ENCODE data around the gene HCAR3. TPM values are rescaled to one million over a fixed set of nuclear protein-coding genes. Genes with fewer than 3 reads are reported as not detected.
"Not testable (repeated sequence)": the region's sequence is repeated elsewhere in the genome, so short reads cannot be mapped to it uniquely, and the experiment has no call there.

Gene HCAR3
- total and polyA plus RNA-seq, 7 donors, result 0.14 to 0.69 (median 0.64) TPM; not detected in 3

DNA sequence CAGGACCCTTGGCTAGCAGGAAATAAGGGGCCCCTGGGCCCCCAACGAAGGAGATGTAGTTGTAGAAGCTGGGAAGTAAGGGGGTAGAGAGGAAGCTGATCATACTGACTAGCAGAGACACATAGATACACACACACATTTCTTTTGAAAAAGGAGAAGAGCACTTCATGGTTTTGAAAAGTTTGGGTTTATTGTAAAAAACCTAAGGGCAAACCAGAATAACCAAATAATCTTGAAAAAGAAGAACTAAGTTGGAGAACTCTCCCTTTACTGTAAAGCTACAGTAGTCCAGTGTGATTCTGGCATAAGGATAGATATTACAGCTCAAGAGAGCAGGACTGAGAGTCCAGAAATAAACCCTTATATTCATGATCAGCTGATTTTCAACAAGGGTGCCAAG, 5.8 kb upstream of the HCAR3 start:
- TF ChIP-seq EP300 (IDR thresholded peaks at IDR 0.05) (no peak), POLR2AphosphoS5 (IDR thresholded peaks at IDR 0.05) (no peak), CTCF (IDR thresholded peaks at IDR 0.05) (no peak), POLR2A (IDR thresholded peaks at IDR 0.05) (no peak)
- H3K4me3 ChIP-seq, result no peak overlapping the region
- 50 to 70% methylated on average over 1 of the region's 1 CpG for WGBS, 2 donors
- no peaks in the 10 kb centered on the region for H3K36me3 ChIP-seq
- H3K27ac ChIP-seq, result no peak overlapping the region
- no peaks in the 10 kb centered on the region for H3K27me3 ChIP-seq
- no peaks in the 10 kb centered on the region for H3K4me1 ChIP-seq
- H3K9me3 ChIP-seq, result no peaks in the 10 kb centered on the region
- intact Hi-C loops (cut with DNase I), result no loop called here
- DNase-seq, result no peak

GRCh38 chr12:122721057-122721545, 4.5 kb upstream of the HCAR3 start:
- TF ChIP-seq POLR2A (IDR thresholded peaks at IDR 0.05) (no peak), POLR2AphosphoS5 (IDR thresholded peaks at IDR 0.05) (no peak), CTCF (IDR thresholded peaks at IDR 0.05) (no peak), EP300 (IDR thresholded peaks at IDR 0.05) (no peak)

GRCh38 chr12:122715211-122715610, 1.4 kb downstream of the HCAR3 start:
- H3K4me1 ChIP-seq; DNase-seq; intact Hi-C loops (cut with DNase I); H3K9me3 ChIP-seq; H3K27me3 ChIP-seq; H3K27ac ChIP-seq; H3K4me3 ChIP-seq; H3K36me3 ChIP-seq: not testable (repeated sequence)
- 75 to 85% methylated on average over 6 of the region's 6 CpGs for WGBS, 2 donors

More at GRCh38 chr12:122721057-122721545, 4.5 kb upstream of the HCAR3 start:
- no peak for DNase-seq
- Histone ChIP-seq H3K9me3 (no peaks in the 10 kb centered on the region), H3K4me1 (no peaks in the 10 kb centered on the region), H3K27ac (no peak overlapping the region), H3K36me3 (no peaks in the 10 kb centered on the region), H3K4me3 (no peak overlapping the region), H3K27me3 (no peaks in the 10 kb centered on the region)
- 49 to 68% methylated on average over 11 of the region's 11 CpGs for WGBS, 2 donors
- intact Hi-C loops (cut with DNase I), result no loop called here

DNA sequence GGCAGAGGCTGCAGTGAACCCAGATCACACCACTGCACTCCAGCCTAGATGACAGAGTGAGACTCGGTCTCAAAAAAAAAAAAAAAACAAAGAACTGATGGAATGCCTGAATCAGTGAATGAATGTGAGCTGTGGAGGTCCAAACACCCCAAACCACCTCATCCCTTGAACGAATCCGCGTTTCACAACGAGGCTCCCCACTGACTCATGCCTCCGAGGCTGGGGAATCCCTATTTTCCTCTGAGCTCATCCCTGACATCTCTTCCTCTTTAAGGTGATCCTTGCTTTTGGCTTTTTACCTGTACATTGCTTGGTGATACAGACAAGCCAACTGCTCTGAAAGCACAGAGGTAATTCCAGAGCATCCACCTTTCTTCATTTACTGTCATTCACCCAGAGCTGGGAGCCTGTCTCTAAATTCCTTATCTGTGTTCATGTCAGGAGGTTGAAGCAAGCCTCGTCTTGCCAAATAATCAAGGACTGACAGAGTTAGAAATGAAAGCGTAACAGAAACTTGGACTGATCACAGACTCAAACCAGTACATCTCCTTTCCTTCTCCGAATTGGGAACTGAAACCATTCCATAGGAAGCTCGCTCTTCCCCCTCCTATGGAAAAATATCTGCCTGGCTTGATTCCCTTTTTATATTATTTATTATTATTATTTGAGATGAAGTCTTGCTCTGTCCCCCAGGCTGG, 3.0 kb downstream of the HCAR3 start:
- H3K27me3 ChIP-seq; DNase-seq; intact Hi-C loops (cut with DNase I); H3K27ac ChIP-seq; H3K36me3 ChIP-seq; H3K4me1 ChIP-seq; H3K4me3 ChIP-seq; H3K9me3 ChIP-seq: not testable (repeated sequence)
- WGBS, 2 donors, result 78 to 81% methylated on average over 3 of the region's 10 CpGs

DNA sequence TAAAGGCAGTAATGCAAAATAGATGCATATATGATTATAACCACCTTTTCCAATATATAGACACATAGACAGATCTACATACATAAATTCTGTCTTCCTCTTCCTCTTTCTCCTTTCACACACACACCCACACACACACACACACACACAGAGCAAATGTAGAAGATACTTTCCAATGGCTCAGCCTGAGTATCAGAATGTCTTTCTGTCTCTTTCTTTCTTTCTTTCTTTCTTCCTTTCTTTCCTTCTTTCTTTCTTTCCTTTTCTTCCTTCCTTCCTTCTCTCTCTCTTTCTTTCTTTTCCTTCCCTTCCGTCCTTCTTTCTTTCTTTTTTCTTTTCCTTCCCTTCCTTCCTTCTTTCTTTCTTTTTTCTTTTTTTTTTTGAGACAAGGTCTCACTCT, 5.3 kb downstream of the HCAR3 start:
- intact Hi-C loops (cut with DNase I); DNase-seq; H3K4me3 ChIP-seq; H3K36me3 ChIP-seq; H3K27me3 ChIP-seq; H3K9me3 ChIP-seq; H3K4me1 ChIP-seq; H3K27ac ChIP-seq: not testable (repeated sequence)
- WGBS, 2 donors, result 84 to 86% methylated on average over 1 of the region's 1 CpG

GRCh38 chr12:122710341-122710740, 6.3 kb downstream of the HCAR3 start:
- H3K4me3 ChIP-seq; DNase-seq; H3K27me3 ChIP-seq; H3K4me1 ChIP-seq; H3K36me3 ChIP-seq; H3K27ac ChIP-seq; intact Hi-C loops (cut with DNase I); H3K9me3 ChIP-seq: not testable (repeated sequence)
- WGBS, 2 donors, result 44 to 80% methylated on average over 2 of the region's 2 CpGs

DNA sequence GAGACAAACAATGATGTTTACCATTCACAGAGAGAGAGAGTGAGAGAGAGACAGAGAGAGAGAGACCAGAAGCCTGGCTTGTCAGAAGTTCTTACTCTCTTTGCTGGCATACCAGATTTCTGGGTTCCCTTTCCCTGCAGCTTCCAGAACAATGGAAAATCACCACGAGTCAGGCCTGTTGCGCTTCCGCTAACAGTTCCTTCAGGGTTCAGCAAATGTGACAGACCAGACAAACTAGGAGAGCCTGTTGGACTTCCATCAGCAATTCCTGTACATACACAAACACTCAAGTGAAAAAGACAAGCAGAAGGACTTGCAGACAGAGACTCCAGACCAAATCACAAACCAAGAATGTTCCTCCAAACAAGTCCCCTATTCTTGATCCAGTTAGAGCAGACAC, 7.3 kb downstream of the HCAR3 start:
- intact Hi-C loops (cut with DNase I); H3K4me3 ChIP-seq; H3K27ac ChIP-seq; H3K36me3 ChIP-seq; H3K4me1 ChIP-seq; H3K27me3 ChIP-seq; DNase-seq; H3K9me3 ChIP-seq: not testable (repeated sequence)
- no CpG with 5 or more reads among the region's 3 CpGs for WGBS, 2 donors

DNA sequence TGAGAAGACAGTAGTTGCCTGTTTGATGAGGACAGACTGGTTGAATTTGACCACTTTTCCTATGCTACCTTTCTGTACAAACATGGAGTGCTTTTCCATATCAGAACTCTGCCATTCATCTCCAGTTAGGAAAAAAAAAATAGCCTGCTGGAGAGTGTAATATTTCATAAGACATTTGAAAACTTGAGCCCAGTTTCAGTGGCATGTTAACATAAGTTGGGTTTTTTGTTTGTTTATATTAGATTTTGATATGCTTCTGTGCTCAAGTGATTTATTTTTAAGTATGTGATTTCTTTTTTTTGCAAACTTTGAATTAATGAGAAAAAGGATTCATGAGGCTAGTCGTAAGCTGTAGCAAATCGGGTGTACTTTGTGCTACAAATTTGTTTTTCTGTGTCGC, 12.8 kb downstream of the HCAR3 start:
- H3K27me3 ChIP-seq; H3K9me3 ChIP-seq; DNase-seq; H3K36me3 ChIP-seq; H3K4me3 ChIP-seq; H3K4me1 ChIP-seq; intact Hi-C loops (cut with DNase I); H3K27ac ChIP-seq: not testable (repeated sequence)
- 85 to 88% methylated on average over 3 of the region's 3 CpGs for WGBS, 2 donors

DNA sequence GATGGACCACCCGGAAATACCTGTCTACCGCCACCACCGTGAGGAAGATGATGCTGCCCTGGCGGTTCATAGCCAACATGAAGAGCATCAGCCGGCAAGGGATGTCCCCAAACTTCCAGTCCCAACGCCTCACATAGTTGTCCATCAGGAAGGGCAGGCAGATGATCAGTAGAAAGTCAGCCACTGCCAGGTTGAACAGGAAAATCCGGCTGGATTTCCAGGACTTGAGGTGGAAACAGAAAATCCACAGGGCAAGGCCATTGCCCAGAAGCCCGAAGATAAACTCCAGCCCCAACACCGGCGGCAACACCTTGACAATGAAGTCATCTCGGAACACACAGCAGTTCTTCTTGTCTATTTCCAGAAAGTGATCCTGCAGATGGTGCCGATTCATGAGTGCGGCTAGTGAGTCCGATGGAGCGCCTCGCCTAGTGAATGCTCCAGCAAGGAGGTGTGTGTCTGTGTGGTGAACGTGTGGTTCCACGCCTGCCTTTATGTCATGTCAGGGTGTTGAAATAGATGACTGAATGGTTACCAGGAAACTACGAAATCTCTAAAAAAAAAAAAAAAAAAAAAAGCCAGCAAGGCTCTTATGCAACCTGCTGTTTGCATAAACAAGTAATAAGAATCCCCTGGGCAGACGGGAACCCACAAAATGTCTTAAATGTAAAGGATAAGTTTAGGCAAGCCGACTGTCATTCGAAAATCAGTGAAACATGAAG, 13.6 kb downstream of the HCAR3 start, which contains the start of gene HCAR2:
TSS of gene HCAR2 (minus strand) at position 468 of the 722 bp plus-strand sequence. CDS start at position 394, 74 bp downstream.
- H3K27me3 ChIP-seq; intact Hi-C loops (cut with DNase I); H3K36me3 ChIP-seq; H3K4me3 ChIP-seq; H3K4me1 ChIP-seq; DNase-seq; H3K27ac ChIP-seq; H3K9me3 ChIP-seq: not testable (repeated sequence)
- 86 to 88% methylated on average over 22 of the region's 22 CpGs for WGBS, 2 donors

- H3K4me3 ChIP-seq; DNase-seq; H3K27ac ChIP-seq; H3K4me1 ChIP-seq; H3K27me3 ChIP-seq; H3K36me3 ChIP-seq; intact Hi-C loops (cut with DNase I); H3K9me3 ChIP-seq: not testable (repeated sequence)
- 45 to 51% methylated on average over 4 of the region's 4 CpGs for WGBS, 2 donors
Observed at GRCh38 chr12:122701481-122701880, 15.1 kb downstream of the HCAR3 start.

Data from sigmoid colon (tissue), 7 donors.